HepG2 (cell line): ENCODE data around the gene NFATC3. TPM values are rescaled to one million over a fixed set of nuclear protein-coding genes. Genes with fewer than 3 reads are reported as not detected.

Experiments
- CREB1 ChIP-seq, 2 experiments: fragments of 450-650 bp in 1 of 2; IDR thresholded peaks; 2 replicates each; pipeline ENCODE4 v1.6.1; 2016 to 2017; ENCODE audit warnings: control low read depth in 1 of 2, mild to moderate bottlenecking in 1 of 2, missing compliant biosample characterization in 1 of 2, missing genetic modification characterization in 1 of 2
- EED ChIP-seq: sonication (generic); formaldehyde crosslinking; IDR thresholded peaks from 2 replicates; pipeline ENCODE4 v1.5.0; 2020; ENCODE audit warnings: mild to moderate bottlenecking, missing genetic modification reagents
- KDM4B ChIP-seq: sonication (generic); formaldehyde crosslinking; IDR thresholded peaks from 2 replicates; pipeline ENCODE4 v1.4.0; 2020; ENCODE audit warnings: missing genetic modification reagents
- KDM6A ChIP-seq: IDR thresholded peaks from 2 replicates; pipeline ENCODE4 v1.6.1; 2016; ENCODE audit warnings: low read depth
- KLF11 ChIP-seq: IDR thresholded peaks from 2 replicates; pipeline ENCODE4 v1.6.1; 2016; ENCODE audit warnings: missing compliant biosample characterization
- MYNN ChIP-seq: sonication (generic); formaldehyde crosslinking; IDR thresholded peaks from 2 replicates; pipeline ENCODE4 v1.4.0; 2020; ENCODE audit warnings: mild to moderate bottlenecking, low read depth, missing genetic modification reagents
- NFYB ChIP-seq: sonication (generic); formaldehyde crosslinking; IDR thresholded peaks from 2 replicates; pipeline ENCODE4 v1.4.0; 2020; ENCODE audit warnings: missing genetic modification reagents
- PBX2 ChIP-seq: IDR thresholded peaks from 2 replicates; pipeline ENCODE4 v1.6.1; 2016; ENCODE audit warnings: control low read depth
- POGZ ChIP-seq: sonication (generic); formaldehyde crosslinking; IDR thresholded peaks from 2 replicates; pipeline ENCODE4 v1.4.0; 2020; ENCODE audit warnings: mild to moderate bottlenecking, missing genetic modification reagents
- RFX5 ChIP-seq: IDR thresholded peaks from 2 replicates; pipeline ENCODE4 v1.6.1; 2011; ENCODE audit warnings: low read depth, low read length, improper control_type of control experiment
- SRY ChIP-seq: sonication (generic); formaldehyde crosslinking; IDR thresholded peaks from 2 replicates; pipeline ENCODE4 v1.8.0; 2022; ENCODE audit warnings: mild to moderate bottlenecking, missing genetic modification reagents
- ZNF225 ChIP-seq: sonication (generic); formaldehyde crosslinking; IDR thresholded peaks from 2 replicates; pipeline ENCODE4 v1.4.0; 2020; ENCODE audit warnings: mild to moderate bottlenecking, missing genetic modification reagents
- ZNF24 ChIP-seq: fragments of 450-650 bp; IDR thresholded peaks from 2 replicates; pipeline ENCODE4 v1.6.1; 2017; ENCODE audit warnings: antibody characterized with exemption, mild to moderate bottlenecking
- ZNF30 ChIP-seq: sonication (generic); formaldehyde crosslinking; IDR thresholded peaks from 2 replicates; pipeline ENCODE4 v1.5.0; 2020; ENCODE audit warnings: mild to moderate bottlenecking, missing genetic modification reagents
- ZNF619 ChIP-seq: sonication (generic); formaldehyde crosslinking; IDR thresholded peaks from 2 replicates; pipeline ENCODE4 v1.4.0; 2020; ENCODE audit warnings: mild to moderate bottlenecking, missing genetic modification reagents
- ZNF772 ChIP-seq: sonication (generic); formaldehyde crosslinking; IDR thresholded peaks from 2 replicates; pipeline ENCODE4 v1.5.0; 2020; ENCODE audit warnings: mild to moderate bottlenecking, missing genetic modification reagents
- polyA plus RNA-seq, 8 experiments: library from polyadenylated mRNA; depleted of rRNA in 3 of 8; stranded (reverse) in 7 of 8; unstranded in 1 of 8; fragments of >200 nt; fragmentation: Illumina TruSeq in 4 of 8; extraction: Trizol in 4 of 8; gene quantifications; 2 replicates each; pipeline versions ENCODE4 v1.2.1 to v1.2.3, GENCODE V29; 2011 to 2016; ENCODE audit warnings: low read depth in 4 of 8, missing spikeins in 1 of 8, mixed read lengths in 1 of 8; ENCODE audit not compliant: insufficient read depth in 1 of 8
- total RNA-seq, 5 experiments: library from RNA; depleted of rRNA; stranded (reverse); fragments of >200 nt; fragmentation: Illumina TruSeq; extraction: Trizol; gene quantifications; 2 replicates each; pipeline ENCODE4 v1.2.3, GENCODE V29; 2016; ENCODE audit warnings: low read depth in 1 of 5
- TF ChIP-seq, protein P1 (sequence below): sonication (generic); formaldehyde crosslinking; IDR thresholded peaks from 2 replicates; pipeline ENCODE4 v1.4.0; 2020; ENCODE audit warnings: missing genetic modification reagents, mild to moderate bottlenecking, borderline replicate concordance
- TF ChIP-seq, protein P2 (sequence below): fragments of 450-650 bp; IDR thresholded peaks from 2 replicates; pipeline ENCODE4 v1.6.1; 2017
- TF ChIP-seq, protein P3 (sequence below): sonication (generic); formaldehyde crosslinking; IDR thresholded peaks from 2 replicates; pipeline ENCODE4 v1.4.0; 2020; ENCODE audit warnings: mild to moderate bottlenecking, missing genetic modification reagents, borderline replicate concordance

The NFATC3 gene
- total and polyA plus RNA-seq, 2 of the 13 experiments (the other 11 are each of a cell fraction or from before 2014, with no cell fraction given) = 52.6 to 62.7 TPM

DNA sequence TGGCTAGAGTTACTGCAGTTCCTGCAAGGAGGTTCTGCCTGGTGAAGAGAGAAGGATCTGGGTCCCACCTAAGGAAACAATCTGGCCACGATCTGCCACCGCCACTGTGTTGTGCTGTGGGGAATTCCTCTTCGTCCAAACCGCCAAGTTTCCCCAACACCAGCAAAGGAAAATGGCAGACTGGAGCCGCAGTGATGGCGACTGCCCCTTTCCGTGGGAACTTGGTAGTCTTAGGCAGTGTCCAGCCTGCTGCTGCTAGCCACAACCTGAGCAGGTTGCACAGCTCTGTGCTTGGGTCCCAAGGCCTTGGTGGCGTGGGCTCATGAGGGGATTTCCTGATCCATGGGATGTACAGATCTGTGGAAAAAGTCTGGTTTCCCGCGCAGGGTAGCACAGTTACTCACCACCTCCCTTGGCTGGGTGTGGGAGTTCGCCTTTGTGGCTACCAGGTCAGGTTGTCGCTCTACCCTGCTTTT is 28.6 kb downstream of the NFATC3 start (continued):
- no peak for TF ChIP-seq MYNN (CRISPR knock-in tag)
- no peak for TF ChIP-seq KDM6A (CRISPR knock-in tag)
- TF ChIP-seq ZNF30 (CRISPR knock-in tag) = no peak
- 0 out of 2 replicates have a peak, but pooled peaks have one; percentile 27 for TF ChIP-seq ZNF772 (CRISPR knock-in tag)
- TF ChIP-seq SRY = peak; percentile 70; the same call in 1 of the 2 replicates
- TF ChIP-seq ZNF619 (CRISPR knock-in tag) = peak; percentile 31; the same call in 1 of the 2 replicates
- peak; percentile 86; the same call in 1 of the 2 replicates for TF ChIP-seq EED (CRISPR knock-in tag)
- peak; percentile 3; the same call in 1 of the 2 replicates for TF ChIP-seq ZNF225 (CRISPR knock-in tag)
- TF ChIP-seq, protein P1, sequence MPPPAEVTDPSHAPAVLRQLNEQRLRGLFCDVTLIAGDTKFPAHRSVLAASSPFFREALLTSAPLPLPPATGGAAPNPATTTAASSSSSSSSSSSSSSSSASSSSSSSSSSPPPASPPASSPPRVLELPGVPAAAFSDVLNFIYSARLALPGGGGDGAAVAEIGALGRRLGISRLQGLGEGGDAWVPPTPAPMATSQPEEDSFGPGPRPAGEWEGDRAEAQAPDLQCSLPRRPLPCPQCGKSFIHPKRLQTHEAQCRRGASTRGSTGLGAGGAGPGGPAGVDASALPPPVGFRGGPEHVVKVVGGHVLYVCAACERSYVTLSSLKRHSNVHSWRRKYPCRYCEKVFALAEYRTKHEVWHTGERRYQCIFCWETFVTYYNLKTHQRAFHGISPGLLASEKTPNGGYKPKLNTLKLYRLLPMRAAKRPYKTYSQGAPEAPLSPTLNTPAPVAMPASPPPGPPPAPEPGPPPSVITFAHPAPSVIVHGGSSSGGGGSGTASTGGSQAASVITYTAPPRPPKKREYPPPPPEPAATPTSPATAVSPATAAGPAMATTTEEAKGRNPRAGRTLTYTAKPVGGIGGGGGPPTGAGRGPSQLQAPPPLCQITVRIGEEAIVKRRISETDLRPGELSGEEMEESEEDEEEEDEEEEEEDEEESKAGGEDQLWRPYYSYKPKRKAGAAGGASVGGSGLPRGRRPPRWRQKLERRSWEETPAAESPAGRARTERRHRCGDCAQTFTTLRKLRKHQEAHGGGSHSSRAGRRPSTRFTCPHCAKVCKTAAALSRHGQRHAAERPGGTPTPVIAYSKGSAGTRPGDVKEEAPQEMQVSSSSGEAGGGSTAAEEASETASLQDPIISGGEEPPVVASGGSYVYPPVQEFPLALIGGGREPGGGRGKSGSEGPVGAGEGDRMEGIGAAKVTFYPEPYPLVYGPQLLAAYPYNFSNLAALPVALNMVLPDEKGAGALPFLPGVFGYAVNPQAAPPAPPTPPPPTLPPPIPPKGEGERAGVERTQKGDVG = peak; percentile 94
- no peak for TF ChIP-seq NFYB (CRISPR knock-in tag)
- TF ChIP-seq KLF11 (CRISPR knock-in tag) = no peak
- TF ChIP-seq RFX5 = no peak
- TF ChIP-seq, protein P2, sequence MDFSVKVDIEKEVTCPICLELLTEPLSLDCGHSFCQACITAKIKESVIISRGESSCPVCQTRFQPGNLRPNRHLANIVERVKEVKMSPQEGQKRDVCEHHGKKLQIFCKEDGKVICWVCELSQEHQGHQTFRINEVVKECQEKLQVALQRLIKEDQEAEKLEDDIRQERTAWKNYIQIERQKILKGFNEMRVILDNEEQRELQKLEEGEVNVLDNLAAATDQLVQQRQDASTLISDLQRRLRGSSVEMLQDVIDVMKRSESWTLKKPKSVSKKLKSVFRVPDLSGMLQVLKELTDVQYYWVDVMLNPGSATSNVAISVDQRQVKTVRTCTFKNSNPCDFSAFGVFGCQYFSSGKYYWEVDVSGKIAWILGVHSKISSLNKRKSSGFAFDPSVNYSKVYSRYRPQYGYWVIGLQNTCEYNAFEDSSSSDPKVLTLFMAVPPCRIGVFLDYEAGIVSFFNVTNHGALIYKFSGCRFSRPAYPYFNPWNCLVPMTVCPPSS = no peak
- no peak for TF ChIP-seq PBX2 (CRISPR knock-in tag)
- no peak for TF ChIP-seq KDM4B (CRISPR knock-in tag)
- peak; percentile 54; the same call in 1 of the 2 replicates for TF ChIP-seq POGZ (CRISPR knock-in tag)
- TF ChIP-seq CREB1 (IDR thresholded peaks at IDR 0.05) = no peak
- TF ChIP-seq CREB1 (CRISPR knock-in tag; IDR thresholded peaks at IDR 0.05) = no peak
- TF ChIP-seq ZNF24 = no peak
- TF ChIP-seq, protein P3, sequence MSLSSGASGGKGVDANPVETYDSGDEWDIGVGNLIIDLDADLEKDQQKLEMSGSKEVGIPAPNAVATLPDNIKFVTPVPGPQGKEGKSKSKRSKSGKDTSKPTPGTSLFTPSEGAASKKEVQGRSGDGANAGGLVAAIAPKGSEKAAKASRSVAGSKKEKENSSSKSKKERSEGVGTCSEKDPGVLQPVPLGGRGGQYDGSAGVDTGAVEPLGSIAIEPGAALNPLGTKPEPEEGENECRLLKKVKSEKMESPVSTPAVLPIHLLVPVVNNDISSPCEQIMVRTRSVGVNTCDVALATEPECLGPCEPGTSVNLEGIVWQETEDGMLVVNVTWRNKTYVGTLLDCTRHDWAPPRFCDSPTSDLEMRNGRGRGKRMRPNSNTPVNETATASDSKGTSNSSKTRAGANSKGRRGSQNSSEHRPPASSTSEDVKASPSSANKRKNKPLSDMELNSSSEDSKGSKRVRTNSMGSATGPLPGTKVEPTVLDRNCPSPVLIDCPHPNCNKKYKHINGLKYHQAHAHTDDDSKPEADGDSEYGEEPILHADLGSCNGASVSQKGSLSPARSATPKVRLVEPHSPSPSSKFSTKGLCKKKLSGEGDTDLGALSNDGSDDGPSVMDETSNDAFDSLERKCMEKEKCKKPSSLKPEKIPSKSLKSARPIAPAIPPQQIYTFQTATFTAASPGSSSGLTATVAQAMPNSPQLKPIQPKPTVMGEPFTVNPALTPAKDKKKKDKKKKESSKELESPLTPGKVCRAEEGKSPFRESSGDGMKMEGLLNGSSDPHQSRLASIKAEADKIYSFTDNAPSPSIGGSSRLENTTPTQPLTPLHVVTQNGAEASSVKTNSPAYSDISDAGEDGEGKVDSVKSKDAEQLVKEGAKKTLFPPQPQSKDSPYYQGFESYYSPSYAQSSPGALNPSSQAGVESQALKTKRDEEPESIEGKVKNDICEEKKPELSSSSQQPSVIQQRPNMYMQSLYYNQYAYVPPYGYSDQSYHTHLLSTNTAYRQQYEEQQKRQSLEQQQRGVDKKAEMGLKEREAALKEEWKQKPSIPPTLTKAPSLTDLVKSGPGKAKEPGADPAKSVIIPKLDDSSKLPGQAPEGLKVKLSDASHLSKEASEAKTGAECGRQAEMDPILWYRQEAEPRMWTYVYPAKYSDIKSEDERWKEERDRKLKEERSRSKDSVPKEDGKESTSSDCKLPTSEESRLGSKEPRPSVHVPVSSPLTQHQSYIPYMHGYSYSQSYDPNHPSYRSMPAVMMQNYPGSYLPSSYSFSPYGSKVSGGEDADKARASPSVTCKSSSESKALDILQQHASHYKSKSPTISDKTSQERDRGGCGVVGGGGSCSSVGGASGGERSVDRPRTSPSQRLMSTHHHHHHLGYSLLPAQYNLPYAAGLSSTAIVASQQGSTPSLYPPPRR = no peak
